H9 (cell line): Measurements from ENCODE around the gene ADCY4. TPM values are rescaled to one million over a fixed set of nuclear protein-coding genes. Genes with fewer than 3 reads are reported as not detected.

Experiments
- DNase-seq: peaks from one replicate; pipeline ENCODE4 v3.0.0-alpha.2; 2017
- H2AFZ ChIP-seq: one replicate; pipeline ENCODE4 v1.6.1; 2013; ENCODE audit warnings: mild to moderate bottlenecking, low read length, control low read depth, moderate library complexity
- H2AK5ac ChIP-seq: 2 replicates; pipeline ENCODE4 v1.6.1; 2013; ENCODE audit warnings: low read length, control low read depth, mixed read lengths; ENCODE audit not compliant: insufficient read length
- H2BK120ac ChIP-seq: one replicate; pipeline ENCODE4 v1.6.1; 2013; ENCODE audit warnings: low read depth, mild to moderate bottlenecking, low read length, control low read depth, inconsistent platforms; ENCODE audit not compliant: poor library complexity, severe bottlenecking
- H2BK12ac ChIP-seq: 2 replicates; pipeline ENCODE4 v1.6.1; 2013; ENCODE audit warnings: low read length, control low read depth, mixed read lengths, low read depth; ENCODE audit not compliant: insufficient read length
- H2BK15ac ChIP-seq: 2 replicates; pipeline ENCODE4 v1.6.1; 2013; ENCODE audit warnings: low read depth, low read length, control low read depth
- H2BK20ac ChIP-seq: one replicate; pipeline ENCODE4 v1.6.1; 2013; ENCODE audit warnings: low read depth, mild to moderate bottlenecking, low read length, control low read depth, inconsistent platforms; ENCODE audit not compliant: poor library complexity, severe bottlenecking
- H2BK5ac ChIP-seq: 2 replicates; pipeline ENCODE4 v1.6.1; 2013; ENCODE audit warnings: low read length, control low read depth, mixed read lengths; ENCODE audit not compliant: insufficient read length
- H3K14ac ChIP-seq: 2 replicates; pipeline ENCODE4 v1.6.1; 2013; ENCODE audit warnings: low read length, control low read depth; ENCODE audit not compliant: insufficient read depth
- H3K18ac ChIP-seq: 2 replicates; pipeline ENCODE4 v1.6.1; 2013; ENCODE audit warnings: low read depth, mild to moderate bottlenecking, mixed read lengths, low read length, control low read depth; ENCODE audit not compliant: insufficient read length
- H3K23ac ChIP-seq: 2 replicates; pipeline ENCODE4 v1.6.1; 2013; ENCODE audit warnings: low read length, control low read depth, mixed read lengths, low read depth; ENCODE audit not compliant: insufficient read length
- H3K23me2 ChIP-seq: 2 replicates; pipeline ENCODE4 v1.6.1; 2013; ENCODE audit warnings: low read depth, mild to moderate bottlenecking, mixed read lengths, low read length, control low read depth; ENCODE audit not compliant: insufficient read length, poor library complexity, severe bottlenecking
- H3K27ac ChIP-seq: 2 replicates; pipeline ENCODE4 v1.5.1; 2013; ENCODE audit warnings: low read length, control low read depth, mixed read lengths, low read depth; ENCODE audit not compliant: insufficient read length
- H3K27me3 ChIP-seq: 2 replicates; pipeline ENCODE4 v1.6.1; 2013; ENCODE audit warnings: low read length, control low read depth, inconsistent platforms; ENCODE audit not compliant: insufficient read depth
- H3K4ac ChIP-seq: 2 replicates; pipeline ENCODE4 v1.6.1; 2013; ENCODE audit warnings: low read depth, mild to moderate bottlenecking, control low read depth, inconsistent platforms, low read length, moderate library complexity
- H3K4me1 ChIP-seq: 2 replicates; pipeline ENCODE4 v1.6.1; 2013; ENCODE audit warnings: low read length, control low read depth, inconsistent platforms; ENCODE audit not compliant: insufficient read depth
- H3K4me2 ChIP-seq: 2 replicates; pipeline ENCODE4 v1.6.1; 2013; ENCODE audit warnings: low read length, control low read depth, mixed read lengths; ENCODE audit not compliant: insufficient read length, insufficient read depth
- H3K56ac ChIP-seq: 2 replicates; pipeline ENCODE4 v1.6.1; 2013; ENCODE audit warnings: low read depth, mild to moderate bottlenecking, mixed read lengths, low read length, control low read depth; ENCODE audit not compliant: insufficient read length
- H3K79me1 ChIP-seq: 2 replicates; pipeline ENCODE4 v1.6.1; 2013; ENCODE audit warnings: low read depth, mild to moderate bottlenecking, moderate library complexity, low read length, control low read depth, inconsistent platforms; ENCODE audit not compliant: insufficient read depth, poor library complexity, severe bottlenecking
- H3K79me2 ChIP-seq: 2 replicates; pipeline ENCODE4 v1.6.1; 2013; ENCODE audit warnings: low read length, control low read depth, inconsistent platforms; ENCODE audit not compliant: insufficient read depth
- H3K9ac ChIP-seq: 2 replicates; pipeline ENCODE4 v1.6.1; 2013; ENCODE audit warnings: low read length, control low read depth, mixed read lengths; ENCODE audit not compliant: insufficient read length; ENCODE audit errors: extremely low read depth
- H3K9me3 ChIP-seq: one replicate; pipeline ENCODE4 v1.6.1; 2013; ENCODE audit warnings: low read depth, low read length, inconsistent platforms; ENCODE audit not compliant: control insufficient read depth
- H3T11ph ChIP-seq: one replicate; pipeline ENCODE4 v1.6.1; 2013; ENCODE audit warnings: mild to moderate bottlenecking, low read length, control low read depth, inconsistent platforms
- H4K20me1 ChIP-seq: one replicate; pipeline ENCODE4 v1.6.1; 2013; ENCODE audit not compliant: control insufficient read depth, insufficient read length, insufficient read depth
- H4K5ac ChIP-seq: 2 replicates; pipeline ENCODE4 v1.6.1; 2013; ENCODE audit warnings: low read depth, mild to moderate bottlenecking, mixed read lengths, low read length, control low read depth; ENCODE audit not compliant: insufficient read length
- H4K8ac ChIP-seq: replicated peaks from 2 replicates; pipeline ENCODE4 v1.6.1; 2013; ENCODE audit warnings: low read length, control low read depth, mixed read lengths, low read depth; ENCODE audit not compliant: insufficient read length
- H4K91ac ChIP-seq: 2 replicates; pipeline ENCODE4 v1.6.1; 2013; ENCODE audit warnings: low read depth, mild to moderate bottlenecking, moderate library complexity, mixed read lengths, low read length, control low read depth; ENCODE audit not compliant: insufficient read length
- H3K27ac Mint-ChIP-seq, 3 experiments: 2 replicates in 2 of 3; 3 replicates in 1 of 3; pipeline ENCODE4 v1.8.0; 2020 to 2021; ENCODE audit warnings: mixed read lengths in 3 of 3, mild to moderate bottlenecking in 1 of 3, moderate library complexity in 1 of 3
- H3K27me3 Mint-ChIP-seq: 2 replicates; pipeline ENCODE4 v1.8.0; 2021; ENCODE audit warnings: low read depth, mild to moderate bottlenecking, moderate library complexity, mixed read lengths
- H3K36me3 Mint-ChIP-seq, 3 experiments: 2 replicates in 2 of 3; 3 replicates in 1 of 3; pipeline ENCODE4 v1.8.0; 2020 to 2021; ENCODE audit warnings: low read depth in 3 of 3, mixed read lengths in 3 of 3; ENCODE audit not compliant: insufficient read depth in 1 of 3
- H3K4me1 Mint-ChIP-seq, 2 experiments: 2 replicates each; pipeline ENCODE4 v1.8.0; 2020; ENCODE audit warnings: mixed read lengths in 2 of 2
- H3K4me3 Mint-ChIP-seq, 2 experiments: 2 replicates in 1 of 2; 3 replicates in 1 of 2; pipeline ENCODE4 v1.8.0; 2020 to 2021; ENCODE audit warnings: mild to moderate bottlenecking in 2 of 2, mixed read lengths in 2 of 2, moderate library complexity in 1 of 2
- H3K9me3 Mint-ChIP-seq, 2 experiments: 2 replicates in 1 of 2; 3 replicates in 1 of 2; pipeline ENCODE4 v1.8.0; 2020; ENCODE audit warnings: mild to moderate bottlenecking in 2 of 2, mixed read lengths in 2 of 2, moderate library complexity in 1 of 2
- WGBS: extraction: QIAGEN DNeasy Blood & Tissue Kit; methylation state at CpG from one replicate; pipeline ENCODE4 v1.1.7; 2013; ENCODE audit warnings: missing lambda C conversion rate, low lambda C conversion rate, mixed read lengths; ENCODE audit not compliant: insufficient read length; ENCODE audit errors: extremely low coverage; 5-methylcytosine and 5-hydroxymethylcytosine counted together
- total RNA-seq: library from RNA; stranded (reverse); gene quantifications from 2 replicates; pipeline ENCODE4 v1.2.1, GENCODE V29; 2021
- TF ChIP-seq, protein P1 (sequence below): fragments of 200-600 bp; sonication (generic); conservative IDR thresholded peaks from 3 replicates; pipeline ENCODE4 v1.8.0; 2021; ENCODE audit warnings: antibody characterized with exemption, mild to moderate bottlenecking

Gene ADCY4
- total RNA-seq, 1 experiment from 2014 or later = 0.09 TPM

DNA sequence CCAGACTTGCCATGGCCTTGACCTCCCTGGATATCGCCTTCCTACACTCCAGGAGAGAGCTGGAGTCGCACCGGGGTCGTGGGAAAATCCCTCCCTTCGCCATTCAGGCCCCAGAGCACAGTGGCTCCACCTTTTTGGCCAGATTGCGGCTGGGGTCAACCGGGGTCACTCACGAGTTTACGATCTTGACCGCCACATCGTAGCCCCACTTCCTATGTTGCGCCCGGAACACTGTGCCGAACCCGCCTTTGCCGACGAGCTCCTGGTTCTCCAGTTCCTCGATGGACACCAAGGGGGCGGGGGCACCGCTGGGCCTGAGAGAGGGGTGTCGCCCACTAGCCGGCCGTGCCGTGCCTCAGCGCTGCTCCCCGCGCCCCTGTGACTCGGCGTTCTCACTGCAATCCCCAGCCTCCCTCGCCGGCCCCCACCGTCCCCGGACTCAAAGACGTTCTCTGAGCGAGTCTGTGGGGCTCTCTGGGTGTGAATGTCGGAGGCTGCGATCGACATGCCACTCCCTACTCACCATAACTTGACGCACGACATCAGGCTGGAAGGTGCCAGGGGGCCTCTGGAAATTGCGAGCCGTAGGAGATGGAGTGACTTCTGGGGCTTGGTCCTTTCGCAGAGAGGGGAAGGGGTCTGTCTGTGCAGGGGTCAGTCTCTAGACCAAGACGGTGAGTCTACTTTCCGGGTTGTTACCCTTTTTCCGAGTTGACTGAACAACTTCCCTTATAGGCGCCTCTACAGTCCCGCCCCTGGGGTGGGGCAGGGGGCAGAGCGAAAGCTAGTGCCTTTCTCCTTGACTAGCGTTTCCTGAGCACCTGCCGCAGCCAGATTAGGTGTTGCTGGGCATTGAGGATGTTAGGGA is 4.6 kb upstream of the ADCY4 start, which contains the start of gene RIPK3:
Gene RIPK3 (minus strand): TSS at position 708 of the 868 bp plus-strand sequence. CDS start 165 bp downstream, at position 543.
- H4K5ac ChIP-seq = no peak within 1 kb of the TSS
- Mint-ChIP-seq H3K9me3 (no peaks in the 10 kb centered on the region), H3K4me3 (peak within 1 kb of the TSS; percentile 71 to 87), H3K27ac (no peak within 1 kb of the TSS; a peak in 1 of 7 replicates), H3K36me3 (no peaks in the 10 kb centered on the region), H3K4me1 (peaks cover 18 to 22% of the 10 kb centered on the region in 2 experiments), H3K27me3 (peaks cover 96% of the 10 kb centered on the region)
- H3K79me1 ChIP-seq = no peaks in the 10 kb centered on the region
- peaks cover 15% of the 10 kb centered on the region for H3K23me2 ChIP-seq
- H2AFZ ChIP-seq = no peak within 1 kb of the TSS
- H3K56ac ChIP-seq = no peak within 1 kb of the TSS
- H3T11ph ChIP-seq = no peak within 1 kb of the TSS
- no CpG with 5 or more reads among the region's 51 CpGs for WGBS
- H3K4ac ChIP-seq = no peak within 1 kb of the TSS
- no peak within 1 kb of the TSS for H3K27ac ChIP-seq
- H3K4me1 ChIP-seq = no peaks in the 10 kb centered on the region; the same call in 1 of the 2 replicates
- H3K4me2 ChIP-seq = peak within 1 kb of the TSS; percentile 74
- no peak within 1 kb of the TSS for H4K91ac ChIP-seq
- no peak within 1 kb of the TSS for H3K23ac ChIP-seq
- TF ChIP-seq, protein P1, sequence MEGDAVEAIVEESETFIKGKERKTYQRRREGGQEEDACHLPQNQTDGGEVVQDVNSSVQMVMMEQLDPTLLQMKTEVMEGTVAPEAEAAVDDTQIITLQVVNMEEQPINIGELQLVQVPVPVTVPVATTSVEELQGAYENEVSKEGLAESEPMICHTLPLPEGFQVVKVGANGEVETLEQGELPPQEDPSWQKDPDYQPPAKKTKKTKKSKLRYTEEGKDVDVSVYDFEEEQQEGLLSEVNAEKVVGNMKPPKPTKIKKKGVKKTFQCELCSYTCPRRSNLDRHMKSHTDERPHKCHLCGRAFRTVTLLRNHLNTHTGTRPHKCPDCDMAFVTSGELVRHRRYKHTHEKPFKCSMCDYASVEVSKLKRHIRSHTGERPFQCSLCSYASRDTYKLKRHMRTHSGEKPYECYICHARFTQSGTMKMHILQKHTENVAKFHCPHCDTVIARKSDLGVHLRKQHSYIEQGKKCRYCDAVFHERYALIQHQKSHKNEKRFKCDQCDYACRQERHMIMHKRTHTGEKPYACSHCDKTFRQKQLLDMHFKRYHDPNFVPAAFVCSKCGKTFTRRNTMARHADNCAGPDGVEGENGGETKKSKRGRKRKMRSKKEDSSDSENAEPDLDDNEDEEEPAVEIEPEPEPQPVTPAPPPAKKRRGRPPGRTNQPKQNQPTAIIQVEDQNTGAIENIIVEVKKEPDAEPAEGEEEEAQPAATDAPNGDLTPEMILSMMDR = no peak
- H3K79me2 ChIP-seq = no peaks in the 10 kb centered on the region
- no peak within 1 kb of the TSS for H2AK5ac ChIP-seq
- DNase-seq = peak; percentile 58
- H4K20me1 ChIP-seq = no peaks in the 10 kb centered on the region
- H3K9ac ChIP-seq = no peak within 1 kb of the TSS
- no peak within 1 kb of the TSS for H2BK15ac ChIP-seq
- no peak within 1 kb of the TSS for H3K18ac ChIP-seq
- no peaks in the 10 kb centered on the region for H3K9me3 ChIP-seq
- peaks cover 53% of the 10 kb centered on the region; the same call in 1 of the 2 replicates for H3K27me3 ChIP-seq
- no peak within 1 kb of the TSS for H2BK5ac ChIP-seq
- H3K14ac ChIP-seq = no peak within 1 kb of the TSS
- no peak within 1 kb of the TSS for H2BK12ac ChIP-seq
- H2BK20ac ChIP-seq = no peak within 1 kb of the TSS
- H4K8ac ChIP-seq = no peak within 1 kb of the TSS
- H2BK120ac ChIP-seq = no peak within 1 kb of the TSS
